IMR-90 (cell line): ENCODE data around the gene LRP3. TPM values are rescaled to one million over a fixed set of nuclear protein-coding genes. Genes with fewer than 3 reads are reported as not detected.

Experiments used
- ATAC-seq: fragments of 200-7000 bp; cut with Tn5 transposase; 2 replicates; pipeline ENCODE4 v1.9.1; 2020; ENCODE audit warnings: low read depth, mild to moderate bottlenecking, moderate library complexity
- BruUV-seq: library from RNA; stranded (reverse); fragments of 400-500 nt; replicated peaks from 2 replicates; lab custom pipeline; 2021; lab: Mats Ljungman, UMichigan
- CTCF ChIA-PET: fragments of 300-600 bp; formaldehyde crosslinking; extraction: SDS; loops from one replicate; lab custom pipeline; 2021; ENCODE audit warnings: antibody characterized with exemption; lab: Yijun Ruan, JAX
- POLR2A ChIA-PET: fragments of 300-600 bp; sonication (Branson Sonifier 250); formaldehyde crosslinking; loops from one replicate; lab custom pipeline; 2022; ENCODE audit warnings: antibody characterized with exemption; ENCODE audit not compliant: unreplicated experiment; lab: Charles Lee
- DNase-seq: peaks from one replicate; pipeline ENCODE4 v3.0.0; 2013
- H2AFZ ChIP-seq: replicated peaks from 2 replicates; pipeline ENCODE3; 2013; ENCODE audit warnings: low read length, mild to moderate bottlenecking; ENCODE audit not compliant: poor library complexity
- H2AK5ac ChIP-seq: 2 replicates; pipeline ENCODE4 v1.6.1; 2013; ENCODE audit warnings: low read depth, low read length, inconsistent platforms
- H2AK9ac ChIP-seq: replicated peaks from 2 replicates; pipeline ENCODE3; 2013; ENCODE audit warnings: mild to moderate bottlenecking, low read depth, low read length, moderate library complexity; ENCODE audit not compliant: poor library complexity
- H2BK120ac ChIP-seq: 2 replicates; pipeline ENCODE4 v1.6.1; 2013; ENCODE audit warnings: low read depth, low read length, inconsistent platforms
- H2BK15ac ChIP-seq: 3 replicates; pipeline ENCODE4 v1.6.1; 2013; ENCODE audit warnings: low read depth, low read length, inconsistent platforms
- H2BK20ac ChIP-seq: 2 replicates; pipeline ENCODE4 v1.6.1; 2013; ENCODE audit warnings: low read depth, mild to moderate bottlenecking, inconsistent platforms, low read length, moderate library complexity
- H2BK5ac ChIP-seq: 2 replicates; pipeline ENCODE4 v1.6.1; 2013; ENCODE audit warnings: mild to moderate bottlenecking, low read depth, low read length, inconsistent platforms; ENCODE audit not compliant: poor library complexity, severe bottlenecking
- H3K14ac ChIP-seq: replicated peaks from 2 replicates; pipeline ENCODE4 v1.6.1; 2013; ENCODE audit warnings: low read depth, low read length, inconsistent platforms
- H3K18ac ChIP-seq: 2 replicates; pipeline ENCODE4 v1.6.1; 2013; ENCODE audit warnings: low read depth, low read length, control low read depth
- H3K23ac ChIP-seq: 2 replicates; pipeline ENCODE4 v1.6.1; 2013; ENCODE audit warnings: low read depth, low read length, inconsistent platforms
- H3K27ac ChIP-seq: 2 replicates; pipeline ENCODE4 v1.5.1; 2013; ENCODE audit warnings: mild to moderate bottlenecking, control low read depth, low read length; ENCODE audit not compliant: insufficient read depth
- H3K27me3 ChIP-seq: 2 replicates; pipeline ENCODE4 v1.6.1; 2013; ENCODE audit warnings: low read length; ENCODE audit not compliant: control insufficient read depth, insufficient read depth
- H3K36me3 ChIP-seq: 2 replicates; pipeline ENCODE4 v1.6.1; 2013; ENCODE audit warnings: low read length, mixed read lengths; ENCODE audit not compliant: control insufficient read depth, insufficient read depth
- H3K4ac ChIP-seq: 2 replicates; pipeline ENCODE4 v1.6.1; 2013; ENCODE audit warnings: low read depth, low read length, inconsistent platforms
- H3K4me1 ChIP-seq: 2 replicates; pipeline ENCODE4 v1.6.1; 2013; ENCODE audit warnings: low read length, mixed read lengths; ENCODE audit not compliant: control insufficient read depth, insufficient read depth
- H3K4me2 ChIP-seq: 2 replicates; pipeline ENCODE4 v1.6.1; 2013; ENCODE audit warnings: low read depth, mild to moderate bottlenecking, control low read depth, low read length, moderate library complexity
- H3K4me3 ChIP-seq: 2 replicates; pipeline ENCODE4 v1.5.1; 2013; ENCODE audit warnings: low read depth, mild to moderate bottlenecking, control low read depth, low read length, moderate library complexity; ENCODE audit not compliant: insufficient read depth
- H3K56ac ChIP-seq: 2 replicates; pipeline ENCODE4 v1.6.1; 2013; ENCODE audit warnings: low read length, inconsistent platforms; ENCODE audit not compliant: insufficient read depth; ENCODE audit errors: extremely low read depth
- H3K79me1 ChIP-seq, 2 experiments: 2 replicates each; pipeline ENCODE4 v1.6.1; 2013; ENCODE audit warnings: low read length in 2 of 2, inconsistent platforms in 1 of 2, low read depth in 1 of 2
- H3K9ac ChIP-seq: 2 replicates; pipeline ENCODE4 v1.6.1; 2013; ENCODE audit warnings: low read depth, low read length, control low read depth
- H3K9me1 ChIP-seq: 2 replicates; pipeline ENCODE4 v1.6.1; 2013; ENCODE audit warnings: low read length, inconsistent platforms; ENCODE audit not compliant: insufficient read depth
- H3K9me3 ChIP-seq: 2 replicates; pipeline ENCODE4 v1.6.1; 2013; ENCODE audit warnings: low read length; ENCODE audit not compliant: control insufficient read depth, insufficient read depth
- H4K20me1 ChIP-seq: 2 replicates; pipeline ENCODE4 v1.6.1; 2013; ENCODE audit warnings: low read length, inconsistent platforms; ENCODE audit not compliant: insufficient read depth
- H4K5ac ChIP-seq: 2 replicates; pipeline ENCODE4 v1.6.1; 2013; ENCODE audit warnings: mild to moderate bottlenecking, low read depth, low read length, control low read depth
- H4K8ac ChIP-seq, 2 experiments: 2 replicates each; pipeline ENCODE4 v1.6.1; 2013; ENCODE audit warnings: low read depth in 2 of 2, low read length in 2 of 2, control low read depth in 1 of 2, inconsistent platforms in 1 of 2
- H4K91ac ChIP-seq: 2 replicates; pipeline ENCODE4 v1.6.1; 2013; ENCODE audit warnings: low read depth, low read length, inconsistent platforms; ENCODE audit not compliant: insufficient read depth
- CEBPB ChIP-seq: IDR thresholded peaks from 2 replicates; pipeline ENCODE4 v1.6.1; 2012; ENCODE audit warnings: low read depth, low read length, improper control_type of control experiment
- CHD1 ChIP-seq: IDR thresholded peaks from 2 replicates; pipeline ENCODE4 v1.6.1; 2012; ENCODE audit warnings: low read depth, low read length, improper control_type of control experiment
- FOS ChIP-seq: fragments of 150-350 bp; IDR thresholded peaks from 2 replicates; pipeline ENCODE4 v1.6.1; 2016; ENCODE audit warnings: low read depth, low read length
- MXI1 ChIP-seq: IDR thresholded peaks from 2 replicates; pipeline ENCODE4 v1.6.1; 2012; ENCODE audit warnings: low read depth, mild to moderate bottlenecking, low read length, moderate library complexity, borderline replicate concordance
- NFE2L2 ChIP-seq: fragments of 150-350 bp; IDR thresholded peaks from 2 replicates; pipeline ENCODE4 v1.6.1; 2016; ENCODE audit warnings: low read depth, mild to moderate bottlenecking, low read length
- RAD21 ChIP-seq: IDR thresholded peaks from 2 replicates; pipeline ENCODE4 v1.6.1; 2012; ENCODE audit warnings: low read length, improper control_type of control experiment
- USF2 ChIP-seq: fragments of 150-350 bp; IDR thresholded peaks from 2 replicates; pipeline ENCODE4 v1.6.1; 2017; ENCODE audit warnings: mild to moderate bottlenecking, antibody characterized with exemption, low read length, low read depth
- WGBS, 2 experiments: methylation state at CpG; one replicate each; pipeline versions ENCODE4 v1.1.5 to v1.1.7; 2013; ENCODE audit warnings: missing lambda C conversion rate in 2 of 2; ENCODE audit not compliant: insufficient read length in 1 of 2; ENCODE audit errors: extremely low coverage in 2 of 2; 5-methylcytosine and 5-hydroxymethylcytosine counted together
- dilution Hi-C: fragments of 300-500 bp; cut with HindIII; formaldehyde crosslinking; loops from one replicate; pipeline ENCODE4 v1.14.3; 2018; ENCODE audit warnings: low sequenced_read_pairs; ENCODE audit not compliant: unreplicated experiment
- in situ Hi-C: fragments of 300-500 bp; cut with MboI; formaldehyde crosslinking; loops from 3 replicates; pipeline ENCODE4 v1.14.3; 2019; ENCODE audit warnings: low sequenced_read_pairs, inconsistent platforms, mixed read lengths
- intact Hi-C: fragments of 100-400 bp; cut with micrococcal nuclease; formaldehyde crosslinking; loops from 2 replicates; pipeline ENCODE4 v1.10.0; 2022
- polyA plus RNA-seq, 3 experiments: library from polyadenylated mRNA; depleted of rRNA; stranded (reverse); fragments of >200 nt; gene quantifications; 2 replicates each; pipeline ENCODE4 v1.2.3, GENCODE V29; 2012; ENCODE audit warnings: low replicate concordance in 1 of 3
- total RNA-seq: library from RNA; depleted of rRNA; stranded (reverse); fragments of >200 nt; gene quantifications from 2 replicates; pipeline ENCODE4 v1.2.3, GENCODE V29; 2012
- TF ChIP-seq, protein P1 (sequence below): fragments of 150-350 bp; IDR thresholded peaks from 2 replicates; pipeline ENCODE4 v1.6.1; 2016; ENCODE audit warnings: low read depth, mild to moderate bottlenecking, low read length, moderate library complexity, borderline replicate concordance

Gene LRP3
- total and polyA plus RNA-seq, 2 of the 4 experiments (the other 2 are of a cell fraction) = 8.4 to 20.2 TPM

DNA sequence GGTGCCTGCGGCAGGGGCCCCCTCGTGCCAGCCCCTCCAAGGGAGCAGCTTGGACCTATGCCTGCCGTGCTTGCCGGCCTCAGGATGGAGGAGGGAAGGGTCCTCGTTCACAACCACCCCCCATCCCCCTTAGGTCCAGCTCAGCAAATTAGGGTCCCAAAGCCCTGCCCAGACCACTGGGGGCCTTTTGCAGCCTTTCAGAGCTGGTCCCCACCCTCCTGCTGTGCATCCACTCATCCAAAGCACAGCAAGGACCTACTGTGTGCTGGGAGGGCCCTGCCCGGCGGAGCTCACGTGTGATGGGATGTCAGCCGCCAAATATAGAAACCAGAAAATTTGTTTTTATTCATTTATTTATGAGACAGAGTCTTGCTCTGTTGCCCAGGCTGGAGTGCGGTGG lies 48.0 kb downstream of the LRP3 start:
- Histone ChIP-seq H2AK9ac (no peak overlapping the region), H3K27me3 (peaks cover 13% of the 10 kb centered on the region; the same call in 1 of the 2 replicates), H3K9ac (no peak overlapping the region), H3K14ac (no peak overlapping the region), H2BK20ac (no peak overlapping the region), H3K9me3 (no peaks in the 10 kb centered on the region), H4K5ac (no peak overlapping the region), H2BK120ac (no peak overlapping the region), H3K4ac (no peak overlapping the region), H3K36me3 (no peaks in the 10 kb centered on the region), H3K23ac (no peak overlapping the region), H3K79me1 (no peaks in the 10 kb centered on the region), H3K56ac (no peak overlapping the region), H3K4me2 (no peak overlapping the region), H3K18ac (no peak overlapping the region), H4K8ac (no peak overlapping the region), H3K4me1 (no peaks in the 10 kb centered on the region), H2AK5ac (no peak overlapping the region), H3K4me3 (no peak overlapping the region), H2BK15ac (no peak overlapping the region), H2AFZ (no peak overlapping the region), H4K91ac (no peak overlapping the region), H3K9me1 (no peaks in the 10 kb centered on the region), H4K20me1 (no peaks in the 10 kb centered on the region), H3K27ac (no peak overlapping the region), H2BK5ac (no peak overlapping the region)
- CTCF ChIA-PET = interaction anchor here (0.8 to 1.3 kb wide), 2 partner anchors 164 to 165 kb away, joined by 3 read pairs; no protein-coding TSS in a partner anchor
- no TSS peak for BruUV-seq
- in situ Hi-C loops = no loop called here
- no CpG with 5 or more reads among the region's 10 CpGs for WGBS, 2 experiments
- dilution Hi-C loops = no loop called here
- DNase-seq = no peak
- intact Hi-C loops = no loop called here
- POLR2A ChIA-PET = interaction anchor here (0.5 kb wide), 1 partner anchor 1010 kb away, joined by 5 read pairs; no protein-coding TSS in a partner anchor
- no peak for ATAC-seq
- no peak for TF ChIP-seq RAD21
- no peak for TF ChIP-seq USF2
- TF ChIP-seq MXI1 = no peak
- no peak for TF ChIP-seq CEBPB
- TF ChIP-seq CHD1 = no peak
- TF ChIP-seq FOS = no peak
- TF ChIP-seq, protein P1, sequence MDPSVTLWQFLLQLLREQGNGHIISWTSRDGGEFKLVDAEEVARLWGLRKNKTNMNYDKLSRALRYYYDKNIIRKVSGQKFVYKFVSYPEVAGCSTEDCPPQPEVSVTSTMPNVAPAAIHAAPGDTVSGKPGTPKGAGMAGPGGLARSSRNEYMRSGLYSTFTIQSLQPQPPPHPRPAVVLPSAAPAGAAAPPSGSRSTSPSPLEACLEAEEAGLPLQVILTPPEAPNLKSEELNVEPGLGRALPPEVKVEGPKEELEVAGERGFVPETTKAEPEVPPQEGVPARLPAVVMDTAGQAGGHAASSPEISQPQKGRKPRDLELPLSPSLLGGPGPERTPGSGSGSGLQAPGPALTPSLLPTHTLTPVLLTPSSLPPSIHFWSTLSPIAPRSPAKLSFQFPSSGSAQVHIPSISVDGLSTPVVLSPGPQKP = no peak
- no peak for TF ChIP-seq NFE2L2
